Natural killer cell (primary cell): ENCODE measurements around the gene MUSTN1. TPM values are rescaled to one million over a fixed set of nuclear protein-coding genes. Genes with fewer than 3 reads are reported as not detected.

ENCODE experiments used
- ATAC-seq, 3 donors: fragments of 150-1000 bp in 2 of 3; fragments of 200-7000 bp in 1 of 3; cut with Tn5 transposase; 1 replicate in 1 of 3; 2 replicates in 2 of 3; pipeline ENCODE4 v1.10.0; 2021; ENCODE audit warnings: mild to moderate bottlenecking in 2 of 3, moderate library complexity in 2 of 3
- DNase-seq, 2 donors: peaks; one replicate each; pipeline versions ENCODE4 v3.0.0 to v3.0.0-alpha.2; 2013 to 2021; ENCODE audit warnings: mixed read lengths in 1 of 2
- H3K27ac ChIP-seq: one replicate; pipeline ENCODE4 v1.5.1; 2013; ENCODE audit warnings: mild to moderate bottlenecking, low read length
- H3K27me3 ChIP-seq: one replicate; pipeline ENCODE4 v1.6.1; 2013; ENCODE audit warnings: low read length; ENCODE audit not compliant: control insufficient read depth, insufficient read depth
- H3K36me3 ChIP-seq: one replicate; pipeline ENCODE4 v1.6.1; 2013; ENCODE audit warnings: low read length; ENCODE audit not compliant: control insufficient read depth, insufficient read depth
- H3K4me1 ChIP-seq: one replicate; pipeline ENCODE4 v1.6.1; 2013; ENCODE audit warnings: low read length; ENCODE audit not compliant: control insufficient read depth, insufficient read depth
- H3K4me3 ChIP-seq: one replicate; pipeline ENCODE4 v1.5.1; 2013; ENCODE audit warnings: low read length
- H3K9me3 ChIP-seq: one replicate; pipeline ENCODE4 v1.6.1; 2013; ENCODE audit warnings: low read length; ENCODE audit not compliant: control insufficient read depth, insufficient read depth
- H3K27ac Mint-ChIP-seq, 2 donors: one replicate each; pipeline ENCODE4 v1.8.0; 2022; ENCODE audit warnings: mild to moderate bottlenecking in 2 of 2, mixed read lengths in 2 of 2, moderate library complexity in 1 of 2
- H3K27me3 Mint-ChIP-seq, 2 donors: one replicate each; pipeline ENCODE4 v1.8.0; 2022; ENCODE audit warnings: low read depth in 2 of 2, mixed read lengths in 2 of 2
- H3K36me3 Mint-ChIP-seq: one replicate; pipeline ENCODE4 v1.8.0; 2022; ENCODE audit warnings: mixed read lengths
- H3K4me1 Mint-ChIP-seq, 2 donors: one replicate each; pipeline ENCODE4 v1.8.0; 2022; ENCODE audit warnings: mixed read lengths in 2 of 2
- H3K4me3 Mint-ChIP-seq: one replicate; pipeline ENCODE4 v1.8.0; 2022; ENCODE audit warnings: mild to moderate bottlenecking, moderate library complexity, mixed read lengths
- H3K9me3 Mint-ChIP-seq, 2 donors: one replicate each; pipeline ENCODE4 v1.8.0; 2022; ENCODE audit warnings: mixed read lengths in 2 of 2
- WGBS: methylation state at CpG from one replicate; pipeline ENCODE4 v1.1.7; 2013; ENCODE audit warnings: missing lambda C conversion rate; ENCODE audit not compliant: insufficient coverage; 5-methylcytosine and 5-hydroxymethylcytosine counted together
- intact Hi-C: fragments of 100-400 bp; cut with micrococcal nuclease; formaldehyde crosslinking; loops from one replicate; pipeline ENCODE4 v1.14.2; 2022
- total RNA-seq, 4 donors: library from RNA; stranded (reverse); fragments of 120-200 nt in 1 of 4; gene quantifications; one replicate each; pipeline versions ENCODE4 v1.2.3 to v1.2.4, GENCODE V29; 2013 to 2022
- TF ChIP-seq, protein P1 (sequence below): fragments of 200-600 bp; IDR thresholded peaks from one replicate; pipeline ENCODE4 v1.8.0; 2022; ENCODE audit warnings: antibody characterized with exemption

The MUSTN1 gene
- total RNA-seq, 3 donors from 2014 or later (not counting 1 experiment from before 2014, with no cell fraction given), result 5.3 to 7.7 (median 6.8) TPM

DNA sequence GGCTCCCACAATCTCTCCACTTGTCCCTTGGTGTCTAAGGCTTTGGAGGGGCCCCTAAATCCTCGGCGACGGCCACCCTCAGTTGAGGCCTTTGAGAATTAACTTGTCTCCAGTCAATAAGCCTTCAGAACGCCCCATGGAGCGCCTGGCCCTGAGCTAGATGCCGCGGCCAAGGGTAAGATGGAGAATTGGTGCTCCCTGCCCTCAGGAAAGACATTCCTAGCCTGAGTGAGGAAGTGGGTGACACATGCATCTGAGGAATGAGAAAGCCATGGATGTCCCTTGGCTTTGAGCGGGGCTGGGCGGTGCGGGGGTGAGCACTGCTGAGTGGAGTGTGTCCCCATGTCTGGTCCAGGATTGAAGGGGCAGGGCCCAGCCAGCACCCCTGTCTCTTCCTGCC lies 17.6 kb downstream of the MUSTN1 start:
- TF ChIP-seq, protein P1, sequence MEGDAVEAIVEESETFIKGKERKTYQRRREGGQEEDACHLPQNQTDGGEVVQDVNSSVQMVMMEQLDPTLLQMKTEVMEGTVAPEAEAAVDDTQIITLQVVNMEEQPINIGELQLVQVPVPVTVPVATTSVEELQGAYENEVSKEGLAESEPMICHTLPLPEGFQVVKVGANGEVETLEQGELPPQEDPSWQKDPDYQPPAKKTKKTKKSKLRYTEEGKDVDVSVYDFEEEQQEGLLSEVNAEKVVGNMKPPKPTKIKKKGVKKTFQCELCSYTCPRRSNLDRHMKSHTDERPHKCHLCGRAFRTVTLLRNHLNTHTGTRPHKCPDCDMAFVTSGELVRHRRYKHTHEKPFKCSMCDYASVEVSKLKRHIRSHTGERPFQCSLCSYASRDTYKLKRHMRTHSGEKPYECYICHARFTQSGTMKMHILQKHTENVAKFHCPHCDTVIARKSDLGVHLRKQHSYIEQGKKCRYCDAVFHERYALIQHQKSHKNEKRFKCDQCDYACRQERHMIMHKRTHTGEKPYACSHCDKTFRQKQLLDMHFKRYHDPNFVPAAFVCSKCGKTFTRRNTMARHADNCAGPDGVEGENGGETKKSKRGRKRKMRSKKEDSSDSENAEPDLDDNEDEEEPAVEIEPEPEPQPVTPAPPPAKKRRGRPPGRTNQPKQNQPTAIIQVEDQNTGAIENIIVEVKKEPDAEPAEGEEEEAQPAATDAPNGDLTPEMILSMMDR, result no peak
- intact Hi-C loops, result no loop called here
- H3K9me3 ChIP-seq, result no peaks in the 10 kb centered on the region
- no peak overlapping the region for H3K4me3 Mint-ChIP-seq
- H3K27me3 ChIP-seq, result no peaks in the 10 kb centered on the region
- ATAC-seq (no peak), DNase-seq (no peak)
- no peak overlapping the region for H3K27ac Mint-ChIP-seq
- H3K4me1 Mint-ChIP-seq, result no peaks in the 10 kb centered on the region
- no peaks in the 10 kb centered on the region for H3K27me3 Mint-ChIP-seq
- no peak overlapping the region for H3K27ac ChIP-seq
- no peaks in the 10 kb centered on the region for H3K36me3 ChIP-seq
- H3K36me3 Mint-ChIP-seq, result no peaks in the 10 kb centered on the region
- WGBS, result 100% methylated on average over 10 of the region's 10 CpGs
- H3K9me3 Mint-ChIP-seq, result no peaks in the 10 kb centered on the region
- no peaks in the 10 kb centered on the region for H3K4me1 ChIP-seq
- no peak overlapping the region for H3K4me3 ChIP-seq

DNA sequence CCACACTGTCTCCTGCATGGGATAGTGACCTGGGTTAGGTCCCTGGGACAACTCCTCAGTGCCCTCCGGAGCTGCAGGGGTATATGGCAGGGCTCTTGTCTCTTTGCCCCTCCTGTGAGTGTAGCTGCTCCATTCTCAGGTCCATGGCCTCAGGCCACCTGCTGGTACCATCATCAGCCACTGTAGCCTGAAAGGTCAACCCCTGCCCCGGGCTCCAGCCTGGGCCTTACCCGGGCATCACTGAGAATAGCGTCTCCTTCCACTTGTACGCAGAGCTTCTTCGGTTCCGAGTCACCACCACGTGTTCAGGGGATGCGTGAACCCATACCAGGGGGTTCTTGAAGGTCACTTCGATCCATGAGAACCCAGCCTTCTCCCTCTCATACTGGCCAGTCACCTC lies 18.2 kb downstream of the MUSTN1 start:
- H3K4me3 ChIP-seq, result no peak overlapping the region
- Mint-ChIP-seq H3K36me3 (no peaks in the 10 kb centered on the region), H3K27ac (no peak overlapping the region), H3K4me3 (no peak overlapping the region), H3K4me1 (no peaks in the 10 kb centered on the region), H3K9me3 (no peaks in the 10 kb centered on the region), H3K27me3 (no peaks in the 10 kb centered on the region)
- no peaks in the 10 kb centered on the region for H3K27me3 ChIP-seq
- no peak overlapping the region for H3K27ac ChIP-seq
- TF ChIP-seq, protein P1, result no peak
- H3K9me3 ChIP-seq, result no peaks in the 10 kb centered on the region
- ATAC-seq (no peak), DNase-seq (no peak)
- intact Hi-C loops, result no loop called here
- no peaks in the 10 kb centered on the region for H3K36me3 ChIP-seq
- 93% methylated on average over 10 of the region's 10 CpGs for WGBS
- H3K4me1 ChIP-seq, result no peaks in the 10 kb centered on the region

DNA sequence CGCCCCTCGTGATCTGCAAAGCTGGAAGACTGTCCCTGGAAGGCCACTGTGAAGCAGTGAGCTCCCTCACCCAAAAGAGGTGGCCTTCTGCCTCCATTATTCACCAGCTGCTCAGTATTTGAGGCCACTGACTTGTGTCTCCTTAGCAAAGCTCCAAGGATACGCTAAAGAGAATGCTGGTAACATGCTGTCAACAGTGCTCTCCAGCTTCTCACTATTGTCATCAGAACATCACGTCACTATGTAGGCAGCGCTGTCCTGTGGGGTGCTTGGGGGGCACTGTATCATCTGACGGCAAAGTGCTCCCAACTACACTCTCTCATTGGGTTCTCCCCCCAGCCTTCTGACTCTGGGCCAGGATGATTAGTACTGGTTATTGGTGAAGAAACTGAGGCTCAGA lies 18.6 kb downstream of the MUSTN1 start:
- Histone ChIP-seq H3K36me3 (no peaks in the 10 kb centered on the region), H3K27me3 (no peaks in the 10 kb centered on the region), H3K4me3 (no peak overlapping the region), H3K27ac (no peak overlapping the region), H3K9me3 (no peaks in the 10 kb centered on the region), H3K4me1 (no peaks in the 10 kb centered on the region)
- no peaks in the 10 kb centered on the region for H3K4me1 Mint-ChIP-seq
- ATAC-seq, result no peak
- no peak overlapping the region for H3K4me3 Mint-ChIP-seq
- no peaks in the 10 kb centered on the region for H3K9me3 Mint-ChIP-seq
- 88% methylated on average over 5 of the region's 6 CpGs for WGBS
- TF ChIP-seq, protein P1, result no peak
- no peak overlapping the region for H3K27ac Mint-ChIP-seq
- H3K36me3 Mint-ChIP-seq, result no peaks in the 10 kb centered on the region
- H3K27me3 Mint-ChIP-seq, result no peaks in the 10 kb centered on the region
- intact Hi-C loops, result no loop called here
- DNase-seq, result no peak

DNA sequence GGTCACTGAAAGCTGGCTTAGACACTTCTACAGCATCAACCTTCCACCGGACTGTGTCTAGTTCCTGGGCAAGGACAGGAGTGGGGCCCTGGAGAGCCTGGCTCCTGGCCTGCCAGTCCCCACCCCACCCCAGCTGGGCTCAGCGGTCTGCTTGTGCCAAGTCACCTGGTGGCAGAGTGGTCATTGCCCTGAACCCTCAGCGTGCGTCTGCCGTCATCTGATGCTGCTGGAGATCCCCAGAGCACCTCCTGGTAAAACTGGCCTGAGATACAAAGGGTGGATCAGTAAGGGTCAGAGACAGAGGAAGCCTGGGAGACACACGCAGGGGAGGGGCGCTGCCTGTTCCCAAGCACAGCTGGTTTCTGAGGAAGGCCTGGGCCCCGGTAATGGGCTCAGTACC lies 21.0 kb downstream of the MUSTN1 start:
- no peaks in the 10 kb centered on the region for H3K9me3 Mint-ChIP-seq
- Histone ChIP-seq H3K36me3 (no peaks in the 10 kb centered on the region), H3K9me3 (no peaks in the 10 kb centered on the region), H3K4me1 (no peaks in the 10 kb centered on the region), H3K27ac (no peak overlapping the region), H3K4me3 (no peak overlapping the region), H3K27me3 (no peaks in the 10 kb centered on the region)
- H3K4me1 Mint-ChIP-seq, result peaks cover 0 to 11% of the 10 kb centered on the region in 2 donors
- intact Hi-C loops, result no loop called here
- TF ChIP-seq, protein P1, result no peak
- no peak overlapping the region for H3K27ac Mint-ChIP-seq
- DNase-seq, result no peak
- H3K36me3 Mint-ChIP-seq, result no peaks in the 10 kb centered on the region
- H3K27me3 Mint-ChIP-seq, result no peaks in the 10 kb centered on the region
- WGBS, result 97% methylated on average over 8 of the region's 8 CpGs
- no peak for ATAC-seq
- no peak overlapping the region for H3K4me3 Mint-ChIP-seq
